Measurements from ENCODE around the gene FZD4.
A peak's percentile ranks its signal among the peaks of the same experiment; 100 is the strongest.
"Not testable (repeated sequence)": the region's sequence is repeated elsewhere in the genome, so short reads cannot be mapped to it uniquely, and the experiment has no call there.

Gene FZD4
- 0 to 0.34 reads per million in 2 donors for total RNA-seq

- peak in 3 of 5 experiments; percentile 19 to 67 (median 38) for DNase-seq
Measured at GRCh38 chr11:86955361-86956120, at the start of gene FZD4. Gene FZD4, minus strand, starts transcription at chr11:86955395. Its CDS starts 310 bp downstream, at chr11:86955085.

- not testable (repeated sequence) for DNase-seq
Measured at GRCh38 chr11:87004281-87004680, 49.1 kb upstream of the FZD4 start.

DNA sequence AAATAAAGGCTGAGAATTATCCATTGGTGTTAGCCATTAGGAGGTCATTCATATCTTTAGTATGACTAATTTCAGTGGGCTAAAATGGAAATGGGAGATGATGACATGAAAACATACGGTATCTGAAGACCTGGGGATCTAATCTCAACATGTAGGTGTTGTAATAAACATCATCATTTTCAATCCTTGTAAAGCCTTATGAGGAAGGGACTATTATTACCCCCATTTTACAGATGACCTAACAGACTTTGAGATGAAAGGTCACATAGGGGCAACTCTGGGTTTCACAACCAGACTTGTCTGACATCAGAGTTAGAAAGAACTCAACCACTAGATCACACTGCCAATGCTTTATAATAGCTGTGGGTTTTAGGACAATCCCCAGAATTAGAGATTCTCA, 47.7 kb upstream of the FZD4 start:
- no peak for DNase-seq

DNA sequence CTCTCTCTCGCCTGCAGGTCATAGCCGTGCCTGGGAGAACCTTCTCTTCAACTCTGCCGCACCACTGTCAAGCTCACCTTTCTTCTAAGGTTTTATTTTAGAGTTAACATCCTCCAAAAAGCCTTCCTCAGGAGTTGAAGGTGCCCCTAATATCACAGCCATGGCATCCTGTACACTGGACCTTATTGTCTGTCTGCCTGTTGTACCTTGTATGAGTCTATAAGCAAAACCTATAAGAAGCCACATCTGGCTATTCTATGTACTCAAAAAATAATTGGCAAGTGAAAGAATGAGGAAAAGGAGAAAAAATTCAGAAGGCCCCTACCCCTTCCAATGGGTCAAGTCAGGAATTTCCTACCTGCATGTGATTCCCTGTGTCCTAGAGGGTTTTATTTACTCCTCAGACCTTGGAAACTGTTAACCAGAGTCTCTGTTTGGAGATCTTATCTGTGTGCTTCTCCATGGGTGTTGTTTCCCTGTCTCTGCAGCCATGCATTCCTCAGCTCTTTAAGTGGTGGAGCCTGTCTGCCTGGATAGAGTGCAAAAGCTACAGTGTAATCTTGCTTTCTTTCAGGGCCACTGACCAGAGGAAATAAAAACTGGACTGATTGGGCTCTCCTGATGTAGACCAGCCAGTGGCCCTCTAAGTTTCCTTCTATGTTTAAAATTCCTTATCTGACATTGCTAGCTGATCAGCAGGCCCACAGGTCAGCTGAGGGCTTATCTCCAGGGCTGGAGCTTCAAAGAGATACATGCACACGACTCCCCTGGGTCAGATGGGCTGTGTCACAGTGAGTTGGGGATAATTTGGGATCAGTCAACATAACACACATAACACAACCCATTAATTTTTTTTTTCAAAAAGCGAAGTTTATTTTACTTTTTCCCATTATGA, 44.9 kb upstream of the FZD4 start:
- no peak for DNase-seq

GRCh38 chr11:86999388-86999787, 44.2 kb upstream of the FZD4 start:
- DNase-seq, result no peak

GRCh38 chr11:86996953-86997570, 41.9 kb upstream of the FZD4 start:
- DNase-seq, result no peak

GRCh38 chr11:86993031-86993430, 37.8 kb upstream of the FZD4 start:
- no peak for DNase-seq

- not testable (repeated sequence) for DNase-seq
Measured at GRCh38 chr11:86992340-86992739, 37.1 kb upstream of the FZD4 start.

DNA sequence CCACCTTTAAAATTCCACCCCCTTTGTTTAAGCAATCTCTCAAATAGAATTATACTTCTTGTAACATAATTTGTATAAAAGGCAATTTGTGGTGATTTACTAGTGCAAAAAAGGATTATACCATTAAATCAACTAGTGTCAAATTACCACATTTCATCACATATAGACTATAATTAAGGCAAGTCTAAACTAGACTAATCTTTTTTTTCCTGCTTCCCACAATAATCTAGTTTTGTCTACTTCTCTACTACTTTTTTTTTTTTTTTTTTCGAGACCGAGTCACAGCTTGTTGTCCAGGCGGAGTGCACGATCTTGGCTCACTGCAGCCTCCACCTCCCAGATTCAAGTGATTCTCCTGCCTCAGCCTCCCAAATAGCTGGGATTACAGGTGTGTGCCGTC, 36.1 kb upstream of the FZD4 start:
- DNase-seq, result no peak

DNA sequence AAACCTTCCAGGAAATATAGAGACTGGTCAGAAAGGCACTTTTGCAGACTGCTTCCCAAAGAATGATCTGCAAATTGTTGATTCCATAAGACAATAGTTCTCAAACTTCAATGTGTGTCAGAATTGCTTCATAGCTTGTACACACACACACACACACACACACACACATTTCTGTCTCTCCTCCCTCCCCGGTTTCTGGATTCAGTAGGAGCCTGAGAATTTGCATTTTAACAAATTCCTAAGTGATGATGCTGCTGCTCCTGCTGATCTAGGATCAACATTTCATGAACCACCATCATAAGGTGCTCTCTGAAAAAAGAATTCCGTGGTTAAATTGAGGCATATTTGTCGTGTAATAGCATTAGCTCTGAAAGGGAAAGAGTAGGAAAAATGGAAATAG, 35.3 kb upstream of the FZD4 start:
- no peak for DNase-seq

DNA sequence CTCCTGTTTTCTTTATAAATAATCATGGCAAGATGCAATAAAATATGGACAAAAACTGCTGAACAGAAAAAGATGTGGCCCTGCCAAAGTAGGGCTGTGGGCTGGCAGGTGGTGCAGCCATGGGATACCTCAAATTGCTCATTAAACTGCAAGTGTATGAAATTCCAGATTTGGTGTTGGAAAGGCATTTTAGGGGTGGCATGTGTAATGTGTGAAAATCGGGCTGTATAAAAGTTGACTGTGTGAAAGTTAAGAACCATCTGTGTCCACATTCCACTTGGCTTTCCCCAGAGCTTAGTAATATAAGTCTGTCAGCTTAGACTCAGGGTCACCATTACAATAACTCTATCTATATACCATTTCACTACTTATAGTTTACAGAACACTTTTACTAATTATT, 34.8 kb upstream of the FZD4 start:
- no peak for DNase-seq

DNA sequence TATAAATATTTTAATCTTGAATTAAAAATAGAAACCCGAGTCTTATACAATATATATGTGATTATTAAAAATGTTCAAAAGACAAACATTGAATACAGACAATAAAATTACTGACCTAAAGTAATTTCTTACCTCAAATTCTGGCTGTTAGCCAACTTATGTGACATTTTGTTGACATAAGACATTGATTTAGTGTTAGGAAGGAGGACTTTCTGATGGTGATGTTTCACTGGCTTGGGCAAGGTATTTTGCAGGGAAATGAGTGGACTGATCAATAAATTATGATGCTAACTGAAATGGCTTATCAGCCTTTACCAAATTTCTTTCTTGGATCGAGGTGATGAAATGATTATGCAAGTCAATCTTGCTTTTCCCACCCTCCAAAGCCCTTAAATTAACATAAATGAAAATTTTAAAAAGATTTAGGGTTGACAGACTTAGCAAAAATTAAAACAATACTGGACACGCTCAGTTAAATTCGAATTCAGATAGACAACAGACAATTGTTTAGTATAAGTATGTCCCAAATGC, 33.2 kb upstream of the FZD4 start:
- DNase-seq, result no peak

GRCh38 chr11:86987679-86988078, 32.5 kb upstream of the FZD4 start:
- no peak for DNase-seq

- DNase-seq, result no peak
Measured at GRCh38 chr11:86984701-86985100, 29.5 kb upstream of the FZD4 start.

DNA sequence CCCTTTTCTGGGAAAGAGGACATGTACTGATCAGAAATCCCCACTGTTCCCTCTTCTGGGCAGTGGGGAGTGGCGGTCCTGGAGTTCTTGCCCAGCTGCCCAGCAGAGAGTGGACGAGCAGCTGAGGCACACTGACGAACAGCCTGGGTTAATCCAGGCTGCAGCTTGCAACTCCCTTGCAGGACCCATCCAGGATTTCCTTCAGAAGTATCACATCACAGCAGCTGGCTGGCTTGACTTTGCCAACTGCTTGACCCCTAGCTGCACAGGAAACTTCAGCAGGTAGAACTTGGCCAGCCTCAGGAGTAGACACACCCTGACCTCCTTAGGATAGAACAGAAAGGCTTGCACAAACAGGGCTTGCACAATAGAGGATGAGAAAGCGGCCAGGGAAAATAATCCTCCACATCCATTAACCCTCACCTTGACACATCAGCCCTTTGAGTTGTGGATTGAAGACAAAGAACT, 27.9 kb upstream of the FZD4 start:
- no peak for DNase-seq

DNA sequence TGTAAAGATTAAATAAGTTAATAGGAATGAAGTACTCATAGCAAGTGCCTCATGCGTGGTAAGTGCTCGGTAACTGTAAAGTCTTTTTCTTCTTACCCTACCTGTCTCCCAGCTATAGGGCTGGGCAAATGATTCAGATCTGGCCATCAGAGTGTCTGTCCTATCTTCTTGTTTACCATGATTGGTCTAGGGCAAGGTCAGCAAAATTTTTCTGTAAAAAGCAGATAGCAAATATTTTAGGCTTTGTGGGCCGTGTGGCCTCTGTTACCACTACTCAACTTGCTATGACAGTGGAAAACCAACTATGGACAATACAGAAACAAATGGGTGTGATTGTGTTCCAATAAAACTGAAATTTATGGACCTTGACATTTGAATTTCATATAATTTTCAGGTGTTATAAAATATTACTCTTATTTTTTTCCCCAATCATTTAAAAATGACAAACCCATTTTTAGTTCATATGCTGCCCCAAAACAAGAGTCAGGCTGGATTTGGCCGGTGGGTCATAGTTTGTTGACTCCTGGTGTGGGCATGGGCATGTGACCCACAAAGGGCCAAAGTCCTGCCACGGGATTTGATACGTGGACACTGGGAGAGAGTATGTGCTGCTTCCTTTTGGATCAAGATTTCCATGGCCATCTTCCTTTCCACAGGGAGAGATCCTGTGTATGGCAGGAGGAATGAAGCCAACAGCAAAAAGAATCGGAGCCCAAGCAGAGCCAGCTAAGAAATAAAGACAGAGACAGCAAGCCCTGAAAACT, 26.8 kb upstream of the FZD4 start:
- no peak for DNase-seq

- DNase-seq, result no peak
Measured at GRCh38 chr11:86980086-86980796, 25.0 kb upstream of the FZD4 start.

- peak in 1 of 5 experiments; percentile 62 for DNase-seq
Measured at GRCh38 chr11:86978756-86979608, 23.8 kb upstream of the FZD4 start.

- no peak for DNase-seq
Measured at GRCh38 chr11:86978247-86978646, 23.1 kb upstream of the FZD4 start.

- DNase-seq, result no peak
Measured at GRCh38 chr11:86977441-86978050, 22.4 kb upstream of the FZD4 start.

Measured in T-helper 2 cell (primary cell).